ENCODE data around the gene TMEM144.

The TMEM144 gene

GRCh38 chr4:158209825-158210807 lies at the start of gene TMEM144:
Gene TMEM144 (plus strand): TSS chr4:158210486. CDS start chr4:158212668, 2,182 bp downstream.
- peak; percentile 14 for DNase-seq (ENCODE audit: low spot score)

GRCh38 chr4:158161551-158162354 lies 48.5 kb upstream of the TMEM144 start:
- no peak for DNase-seq (ENCODE audit: low spot score)

GRCh38 chr4:158162631-158163030 lies 47.7 kb upstream of the TMEM144 start:
- no peak for DNase-seq (ENCODE audit: low spot score)

- no peak for DNase-seq (ENCODE audit: low spot score)
Measured at GRCh38 chr4:158163941-158164767, 46.1 kb upstream of the TMEM144 start.

GRCh38 chr4:158164768-158165213 lies 45.5 kb upstream of the TMEM144 start:
- no peak for DNase-seq (ENCODE audit: low spot score)

- no peak for DNase-seq (ENCODE audit: low spot score)
Measured at GRCh38 chr4:158166701-158167100, 43.6 kb upstream of the TMEM144 start.

- no peak for DNase-seq (ENCODE audit: low spot score)
Measured at GRCh38 chr4:158168606-158169005, 41.7 kb upstream of the TMEM144 start.

- DNase-seq (ENCODE audit: low spot score): no peak
Measured at GRCh38 chr4:158169506-158169905, 40.8 kb upstream of the TMEM144 start.

GRCh38 chr4:158169931-158170690 lies 40.2 kb upstream of the TMEM144 start:
- DNase-seq (ENCODE audit: low spot score): no peak

- DNase-seq (ENCODE audit: low spot score): no peak
Measured at GRCh38 chr4:158170691-158171561, 39.4 kb upstream of the TMEM144 start.

- no peak for DNase-seq (ENCODE audit: low spot score)
Measured at GRCh38 chr4:158172261-158173258, 37.7 kb upstream of the TMEM144 start, which contains the start of gene GASK1B. Gene GASK1B (minus strand): TSS chr4:158173025. CDS start chr4:158171375, 1,650 bp downstream.

- DNase-seq (ENCODE audit: low spot score): no peak
Measured at GRCh38 chr4:158176108-158176507, 34.2 kb upstream of the TMEM144 start.

GRCh38 chr4:158176776-158177175 lies 33.5 kb upstream of the TMEM144 start:
- DNase-seq (ENCODE audit: low spot score): no peak

- DNase-seq (ENCODE audit: low spot score): no peak
Measured at GRCh38 chr4:158179465-158179864, 30.8 kb upstream of the TMEM144 start.

GRCh38 chr4:158181906-158182305 lies 28.4 kb upstream of the TMEM144 start:
- DNase-seq (ENCODE audit: low spot score): no peak

- DNase-seq (ENCODE audit: low spot score): no peak
Measured at GRCh38 chr4:158182736-158183135, 27.6 kb upstream of the TMEM144 start.

GRCh38 chr4:158186815-158187214 lies 23.5 kb upstream of the TMEM144 start:
- DNase-seq (ENCODE audit: low spot score): no peak

GRCh38 chr4:158189422-158189821 lies 20.9 kb upstream of the TMEM144 start:
- DNase-seq (ENCODE audit: low spot score): no peak

GRCh38 chr4:158190718-158191117 lies 19.6 kb upstream of the TMEM144 start:
- DNase-seq (ENCODE audit: low spot score): no peak
